Dermis blood vessel endothelial cell (primary cell): ENCODE results near the gene FOXP4. TPM values are rescaled to one million over a fixed set of nuclear protein-coding genes. Genes with fewer than 3 reads are reported as not detected.

Source experiments
- DNase-seq: peaks from one replicate; pipeline ENCODE4 v3.0.0; 2010
- total RNA-seq: library from RNA; depleted of rRNA; stranded (reverse); fragments of >200 nt; gene quantifications from 2 replicates; pipeline ENCODE4 v1.2.3, GENCODE V29; 2014

FOXP4 gene
- total RNA-seq, 1 donor from 2014 or later: 4.4 TPM

- no peak for DNase-seq
Measured at GRCh38 chr6:41648070-41648585, 101.9 kb downstream of the FOXP4 start.

- DNase-seq: no peak
Measured at GRCh38 chr6:41648921-41649320, 102.7 kb downstream of the FOXP4 start.

GRCh38 chr6:41649596-41649995 lies 103.4 kb downstream of the FOXP4 start:
- DNase-seq: no peak

GRCh38 chr6:41650120-41650519 lies 103.9 kb downstream of the FOXP4 start:
- DNase-seq: no peak

- no peak for DNase-seq
Measured at GRCh38 chr6:41651246-41651961, 105.2 kb downstream of the FOXP4 start.

Other genes starting within 250 kb of the FOXP4 start
- not detected in 2 replicates for gene NCR2, start 210.8 kb upstream of the FOXP4 start, total RNA-seq
- gene MDFI, start 92.1 kb downstream of the FOXP4 start, total RNA-seq: 34.0 and 37.8 TPM in 2 replicates
- 5.7 and 6.5 TPM in 2 replicates for gene TFEB, start 189.2 kb downstream of the FOXP4 start, total RNA-seq
- not detected in 2 replicates for gene PGC, start 201.0 kb downstream of the FOXP4 start, total RNA-seq
- 1.2 and 1.8 TPM in 2 replicates for gene FRS3, start 233.5 kb downstream of the FOXP4 start, total RNA-seq
- 6.9 and 10.4 TPM in 2 replicates for gene PRICKLE4, start 234.4 kb downstream of the FOXP4 start, total RNA-seq
- 76.0 and 85.6 TPM in 2 replicates for gene TOMM6, start 241.3 kb downstream of the FOXP4 start, total RNA-seq